ENCODE measurements around the gene ISOC2.

Gene ISOC2

GRCh38 chr19:55441692-55442321 lies 19.6 kb downstream of the ISOC2 start:
- no peak for ATAC-seq (ENCODE audit: low read depth)
- Histone ChIP-seq H3K27me3 (ENCODE audit: insufficient read depth, poor library complexity, severe bottlenecking) (peaks cover 46% of the 10 kb centered on the region), H3K9me3 (ENCODE audit: severe bottlenecking) (no peaks in the 10 kb centered on the region), H3K27ac (ENCODE audit: poor library complexity, severe bottlenecking) (no peak overlapping the region), H3K36me3 (ENCODE audit: low read depth) (no peaks in the 10 kb centered on the region), H3K4me1 (ENCODE audit: insufficient read depth, poor library complexity, severe bottlenecking) (peaks cover 4% of the 10 kb centered on the region), H3K4me3 (ENCODE audit: severe bottlenecking) (no peak overlapping the region)
- TF ChIP-seq CTCF (IDR thresholded peaks at IDR 0.05; ENCODE audit: poor library complexity, severe bottlenecking): no peak
- no peak for DNase-seq (ENCODE audit: low spot score)

- no peaks in the 10 kb centered on the region for H3K36me3 ChIP-seq (ENCODE audit: low read depth)
- H3K4me1 ChIP-seq (ENCODE audit: insufficient read depth, poor library complexity, severe bottlenecking): peaks cover 1% of the 10 kb centered on the region
- H3K4me3 ChIP-seq (ENCODE audit: severe bottlenecking): no peak overlapping the region
- H3K27me3 ChIP-seq (ENCODE audit: insufficient read depth, poor library complexity, severe bottlenecking): peaks cover 46% of the 10 kb centered on the region
- TF ChIP-seq CTCF (IDR thresholded peaks at IDR 0.05; ENCODE audit: poor library complexity, severe bottlenecking): no peak
- ATAC-seq (ENCODE audit: low read depth) (no peak), DNase-seq (ENCODE audit: low spot score) (no peak)
- H3K27ac ChIP-seq (ENCODE audit: poor library complexity, severe bottlenecking): no peak overlapping the region
- H3K9me3 ChIP-seq (ENCODE audit: severe bottlenecking): no peaks in the 10 kb centered on the region
Observed at GRCh38 chr19:55441319-55441691, 20.1 kb downstream of the ISOC2 start.

- H3K27me3 ChIP-seq (ENCODE audit: insufficient read depth, poor library complexity, severe bottlenecking): peaks cover 46% of the 10 kb centered on the region
- TF ChIP-seq CTCF (IDR thresholded peaks at IDR 0.05; ENCODE audit: poor library complexity, severe bottlenecking): no peak
- H3K9me3 ChIP-seq (ENCODE audit: severe bottlenecking): no peaks in the 10 kb centered on the region
- no peaks in the 10 kb centered on the region for H3K4me1 ChIP-seq (ENCODE audit: insufficient read depth, poor library complexity, severe bottlenecking)
- no peak overlapping the region for H3K27ac ChIP-seq (ENCODE audit: poor library complexity, severe bottlenecking)
- no peak for DNase-seq (ENCODE audit: low spot score)
- H3K4me3 ChIP-seq (ENCODE audit: severe bottlenecking): no peak overlapping the region
- H3K36me3 ChIP-seq (ENCODE audit: low read depth): no peaks in the 10 kb centered on the region
- ATAC-seq (ENCODE audit: low read depth): no peak
Observed at GRCh38 chr19:55440411-55441105, 20.9 kb downstream of the ISOC2 start.

GRCh38 chr19:55439052-55439451 lies 22.4 kb downstream of the ISOC2 start:
- no peak for TF ChIP-seq CTCF (IDR thresholded peaks at IDR 0.05; ENCODE audit: poor library complexity, severe bottlenecking)
- no peaks in the 10 kb centered on the region for H3K4me1 ChIP-seq (ENCODE audit: insufficient read depth, poor library complexity, severe bottlenecking)
- H3K27ac ChIP-seq (ENCODE audit: poor library complexity, severe bottlenecking): no peak overlapping the region
- ATAC-seq (ENCODE audit: low read depth): no peak
- DNase-seq (ENCODE audit: low spot score): no peak
- no peaks in the 10 kb centered on the region for H3K9me3 ChIP-seq (ENCODE audit: severe bottlenecking)
- no peak overlapping the region for H3K4me3 ChIP-seq (ENCODE audit: severe bottlenecking)
- H3K36me3 ChIP-seq (ENCODE audit: low read depth): no peaks in the 10 kb centered on the region
- H3K27me3 ChIP-seq (ENCODE audit: insufficient read depth, poor library complexity, severe bottlenecking): peaks cover 35% of the 10 kb centered on the region

GRCh38 chr19:55437410-55437809 lies 24.0 kb downstream of the ISOC2 start:
- no peak for TF ChIP-seq CTCF (IDR thresholded peaks at IDR 0.05; ENCODE audit: poor library complexity, severe bottlenecking)
- peaks cover 32% of the 10 kb centered on the region for H3K27me3 ChIP-seq (ENCODE audit: insufficient read depth, poor library complexity, severe bottlenecking)
- no peak overlapping the region for H3K4me3 ChIP-seq (ENCODE audit: severe bottlenecking)
- peak; percentile 69 for DNase-seq (ENCODE audit: low spot score)
- no peak overlapping the region for H3K27ac ChIP-seq (ENCODE audit: poor library complexity, severe bottlenecking)
- H3K9me3 ChIP-seq (ENCODE audit: severe bottlenecking): no peaks in the 10 kb centered on the region
- H3K36me3 ChIP-seq (ENCODE audit: low read depth): no peaks in the 10 kb centered on the region
- H3K4me1 ChIP-seq (ENCODE audit: insufficient read depth, poor library complexity, severe bottlenecking): no peaks in the 10 kb centered on the region
- ATAC-seq (ENCODE audit: low read depth): peak; percentile 87
